GM19395 (cell line): Measurements from ENCODE around the gene PLA1A.
"Not testable (repeated sequence)": the region's sequence is repeated elsewhere in the genome, so short reads cannot be mapped to it uniquely, and the experiment has no call there.

Experiments used
- ATAC-seq: cut with Tn5 transposase; IDR thresholded peaks from one replicate; pipeline ENCODE4 v1.9.1; 2021; ENCODE audit warnings: mild to moderate bottlenecking, moderate library complexity; ENCODE audit not compliant: unreplicated experiment

PLA1A gene

GRCh38 chr3:119579366-119580066 is 18.2 kb upstream of the PLA1A start, which contains the start of gene ADPRH:
Gene ADPRH, plus strand, starts transcription at chr3:119579492. Its CDS starts 2,678 bp downstream, at chr3:119582170.
- ATAC-seq: peak; percentile 61

DNA sequence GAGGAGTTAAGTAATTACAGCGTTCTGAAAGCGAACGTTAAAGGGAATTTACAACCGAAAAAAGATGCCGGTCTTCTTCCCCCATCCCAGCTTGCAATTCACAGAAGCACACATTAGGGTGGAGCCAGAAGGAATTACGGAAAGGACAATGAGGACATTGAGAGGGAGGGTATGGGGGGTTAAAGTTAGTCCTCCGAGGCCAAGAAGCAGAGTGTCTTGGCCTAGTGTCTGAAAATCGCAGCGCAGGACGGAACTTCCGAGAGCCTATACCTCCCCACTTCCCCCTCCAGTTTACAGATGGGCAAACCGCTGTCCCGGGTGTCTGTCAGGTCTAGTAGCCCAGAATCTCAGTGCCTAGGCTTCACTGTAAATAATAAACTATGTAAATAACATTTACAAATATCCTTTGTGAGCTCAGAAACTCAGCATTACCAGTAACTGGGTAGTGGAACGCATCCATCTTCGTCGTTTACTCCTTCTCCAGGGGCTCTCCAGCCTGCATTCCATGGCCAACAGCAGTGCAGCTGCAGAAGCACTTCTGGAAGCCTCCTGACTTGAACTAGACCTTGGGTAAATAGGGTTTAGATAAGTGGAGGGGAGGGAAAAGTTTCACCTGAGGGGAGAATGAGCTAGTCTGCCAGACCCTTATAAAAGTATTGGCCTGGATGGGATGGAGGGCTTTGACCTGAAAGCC is 17.5 kb upstream of the PLA1A start:
- peak; percentile 82 for ATAC-seq

DNA sequence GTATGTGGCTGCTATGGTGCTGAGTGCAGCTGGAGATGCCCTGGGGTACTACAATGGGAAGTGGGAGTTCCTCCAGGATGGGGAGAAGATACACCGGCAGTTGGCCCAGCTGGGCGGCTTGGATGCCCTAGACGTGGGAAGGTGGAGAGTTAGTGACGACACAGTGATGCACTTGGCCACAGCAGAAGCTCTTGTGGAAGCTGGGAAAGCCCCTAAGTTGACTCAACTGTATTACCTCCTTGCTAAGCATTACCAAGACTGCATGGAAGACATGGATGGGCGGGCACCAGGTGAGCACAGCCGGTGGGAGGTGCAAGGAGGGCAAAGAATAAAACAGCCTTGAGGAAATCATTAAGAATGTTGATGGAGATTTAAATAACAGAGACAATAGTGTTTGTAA is 15.5 kb upstream of the PLA1A start:
- no peak for ATAC-seq

DNA sequence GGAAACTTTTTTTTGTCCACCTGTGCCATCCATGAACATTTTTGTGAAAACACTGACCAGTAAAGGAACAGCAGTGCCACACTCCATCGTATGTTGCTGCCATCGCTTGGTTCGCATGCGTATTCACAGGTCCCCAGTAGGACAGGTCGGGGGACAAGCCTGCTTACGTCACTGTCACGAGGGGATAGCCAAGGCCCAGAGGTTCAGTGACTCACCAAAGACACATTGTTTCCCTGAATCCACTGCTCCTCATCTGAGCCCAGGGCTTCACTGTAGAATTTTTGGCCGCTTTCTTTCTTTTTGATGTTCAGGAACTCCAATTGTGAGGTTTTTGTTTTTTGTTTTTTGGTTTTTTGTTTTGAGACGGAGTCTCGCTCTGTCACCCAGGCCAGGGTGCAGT is 12.5 kb upstream of the PLA1A start:
- ATAC-seq: no peak

- ATAC-seq: no peak
Observed at GRCh38 chr3:119585856-119586570, 11.7 kb upstream of the PLA1A start.

GRCh38 chr3:119586733-119587172 is 10.9 kb upstream of the PLA1A start:
- ATAC-seq: no peak

DNA sequence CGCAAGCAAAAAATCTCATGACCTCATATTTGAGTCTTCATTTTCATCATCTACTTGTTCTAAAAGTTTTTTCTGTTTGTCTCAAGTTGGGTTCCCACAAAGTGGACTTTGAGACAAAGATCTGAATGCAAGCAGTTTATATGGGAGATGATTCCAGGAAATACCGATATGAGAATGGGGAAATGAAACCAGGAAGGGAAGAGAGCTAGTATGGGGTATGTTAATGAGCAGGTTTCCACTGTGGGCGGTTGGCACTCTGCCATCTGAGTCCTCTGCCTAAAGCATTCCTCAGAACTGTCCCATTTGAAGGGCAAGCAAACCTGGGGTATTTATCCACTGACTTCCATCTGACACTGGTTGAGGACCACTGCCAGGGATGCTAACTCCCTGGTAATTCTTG is 9.6 kb upstream of the PLA1A start:
- ATAC-seq: peak; percentile 50

DNA sequence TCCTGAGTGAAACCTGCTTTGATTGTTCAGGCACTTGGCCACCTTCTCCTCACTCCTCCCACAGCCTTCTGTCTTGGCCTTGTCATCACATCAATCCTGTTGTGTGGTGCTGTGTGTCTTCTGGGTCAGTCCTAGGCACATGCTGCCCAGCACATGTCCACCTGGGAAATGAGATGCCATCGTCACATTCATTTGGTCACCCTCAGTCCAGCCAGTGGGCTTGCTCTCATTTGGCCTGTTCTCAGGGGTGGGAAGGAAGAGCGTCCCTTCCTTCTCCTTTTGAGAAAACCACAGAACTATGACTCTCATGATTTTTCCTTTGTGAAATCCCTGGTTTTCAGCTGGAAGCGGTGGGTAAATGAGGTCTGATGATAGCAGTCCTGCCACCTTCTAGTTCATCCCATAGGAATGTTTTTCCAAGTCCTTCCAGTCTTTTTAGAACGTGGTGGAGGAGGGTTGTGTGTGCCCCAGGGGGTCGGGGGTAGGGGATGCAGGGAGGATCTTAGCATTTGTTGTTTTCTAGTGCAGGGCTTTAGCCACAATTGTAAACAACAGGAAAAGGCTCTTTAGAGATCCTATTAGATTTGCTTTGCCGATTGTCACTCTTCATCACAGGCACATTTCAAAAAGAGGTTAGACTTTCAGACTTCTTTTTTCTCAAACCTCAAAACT is 8.4 kb upstream of the PLA1A start:
- ATAC-seq: no peak

- no peak for ATAC-seq
Observed at GRCh38 chr3:119590706-119591105, 7.0 kb upstream of the PLA1A start.

- ATAC-seq: no peak
Observed at GRCh38 chr3:119592861-119593260, 4.8 kb upstream of the PLA1A start.

DNA sequence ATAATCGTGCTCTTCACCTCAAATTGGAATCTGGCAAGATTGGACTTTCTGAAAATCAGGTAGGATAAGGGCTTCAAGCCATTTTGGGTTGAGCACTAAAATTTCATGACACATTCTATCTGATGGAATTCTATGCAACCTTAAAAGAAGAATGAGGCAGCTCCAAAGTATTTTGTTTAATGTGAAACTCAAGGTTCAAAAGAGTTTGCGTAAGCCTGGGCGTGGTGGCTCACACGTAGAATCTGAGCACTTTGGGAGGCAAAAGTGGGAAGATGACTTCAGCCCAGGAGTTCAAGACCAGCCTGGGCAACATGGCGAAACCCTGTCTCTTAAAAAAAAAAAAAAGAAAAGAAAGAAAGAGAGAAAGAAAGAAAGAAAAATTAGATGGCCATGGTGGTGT is 3.6 kb upstream of the PLA1A start:
- no peak for ATAC-seq

- ATAC-seq: not testable (repeated sequence)
Observed at GRCh38 chr3:119594929-119595328, 2.8 kb upstream of the PLA1A start.

DNA sequence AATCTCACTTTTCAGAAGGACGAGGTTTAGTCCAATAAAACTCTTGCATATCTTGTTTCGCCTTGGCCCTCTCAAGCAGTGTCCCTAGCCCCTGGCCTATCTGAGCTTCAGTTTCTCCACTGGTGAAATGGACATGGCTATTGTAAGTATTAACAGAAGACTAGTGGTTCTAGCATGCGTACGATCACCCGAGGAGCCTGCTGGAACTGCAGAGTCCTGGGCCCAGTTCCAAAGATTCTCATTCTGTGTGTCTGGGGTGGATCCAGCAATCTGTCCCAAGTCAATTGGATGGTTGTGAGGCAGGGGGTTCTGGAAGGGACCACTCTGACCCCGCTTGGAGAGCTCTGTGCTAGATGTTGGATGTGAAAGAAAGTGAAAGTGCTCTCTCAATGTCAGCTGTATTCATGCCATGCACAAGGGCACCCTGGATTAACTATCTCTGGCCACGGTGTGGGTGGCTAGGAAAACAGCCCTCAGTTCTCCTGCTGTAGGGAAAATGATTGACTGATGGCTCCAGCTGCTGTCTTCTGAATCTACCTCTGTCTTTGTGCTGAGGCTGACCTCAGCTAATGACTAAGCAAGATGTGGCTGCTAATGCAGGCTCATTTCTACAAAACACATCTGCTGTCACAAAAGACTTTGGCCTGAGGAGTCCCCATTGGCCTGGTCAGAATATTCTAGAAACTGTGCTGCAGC is 1.9 kb upstream of the PLA1A start:
- ATAC-seq: no peak

- no peak for ATAC-seq
Observed at GRCh38 chr3:119596398-119596797, 1.3 kb upstream of the PLA1A start.

- peak; percentile 42 for ATAC-seq
Observed at GRCh38 chr3:119598410-119599098, 869 bp downstream of the PLA1A start.

DNA sequence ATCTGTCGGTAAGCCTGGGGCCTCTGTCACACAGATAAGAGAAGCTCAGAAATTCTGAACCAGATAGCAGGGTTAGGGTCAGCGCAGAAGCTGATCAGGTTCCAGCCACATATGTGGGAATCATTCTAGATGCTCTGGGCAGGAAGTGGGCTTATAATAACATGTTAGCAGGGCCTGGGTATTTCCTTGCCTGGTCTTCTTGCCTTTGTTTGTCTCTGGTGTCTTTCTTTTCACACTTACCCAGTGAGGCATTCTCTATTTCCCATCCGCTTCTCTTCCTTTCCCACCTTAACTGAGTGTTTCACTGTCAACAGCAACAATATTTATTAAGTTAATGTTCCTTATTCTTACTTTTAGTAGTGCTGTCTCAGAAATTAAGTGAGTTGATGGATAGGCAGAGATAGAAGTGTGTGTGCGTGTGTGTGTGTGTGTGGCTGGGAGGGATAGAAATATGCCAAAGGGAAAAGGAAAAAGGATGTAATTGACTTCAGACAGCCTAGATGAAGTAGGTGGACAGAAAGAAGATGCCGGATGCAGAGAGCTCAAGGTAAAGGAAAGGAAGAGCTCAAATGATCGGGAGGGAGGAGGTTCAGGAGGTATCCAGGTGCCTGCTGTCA is 2.0 kb downstream of the PLA1A start:
- ATAC-seq: no peak

DNA sequence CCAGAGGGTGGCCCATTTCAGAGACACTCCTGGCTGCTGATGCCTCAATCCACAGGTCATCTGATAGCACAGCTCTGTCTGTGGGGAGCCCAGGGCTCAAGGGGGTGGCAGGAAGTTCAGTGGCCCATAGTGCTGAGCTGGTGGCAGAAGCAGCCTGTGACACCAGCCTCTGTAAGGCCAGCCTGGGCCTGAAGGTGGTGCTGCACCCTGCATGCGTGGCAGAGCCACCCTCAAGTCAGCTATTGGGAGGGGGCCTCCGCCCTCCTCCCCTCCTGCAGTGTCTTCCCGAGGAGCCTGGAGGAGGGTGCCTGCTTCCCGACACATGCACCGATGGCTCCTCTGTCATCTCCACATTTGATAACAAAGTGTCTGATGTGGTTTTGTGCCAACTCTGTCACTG is 3.0 kb downstream of the PLA1A start:
- peak; percentile 65 for ATAC-seq

- ATAC-seq: peak; percentile 22
Observed at GRCh38 chr3:119601154-119601553, 3.5 kb downstream of the PLA1A start.

DNA sequence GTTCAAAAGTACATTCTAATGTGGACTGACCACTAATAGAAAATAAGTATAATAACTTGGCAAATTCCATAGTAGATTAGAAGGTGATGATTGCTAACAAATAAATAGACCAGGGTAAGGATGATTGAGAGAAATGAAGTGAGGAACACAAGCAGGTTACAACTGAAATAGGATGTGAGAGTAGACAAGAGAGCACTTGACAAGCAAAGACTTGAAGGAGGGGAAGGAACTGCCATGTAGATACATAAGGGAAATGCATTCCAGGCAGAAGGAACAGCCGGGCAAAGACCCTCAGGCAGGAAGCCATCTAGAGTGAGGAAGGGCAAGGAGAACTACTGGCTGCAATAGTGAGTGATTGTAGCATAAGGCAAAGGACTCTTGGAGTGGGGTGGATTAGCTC is 5.0 kb downstream of the PLA1A start:
- ATAC-seq: no peak

DNA sequence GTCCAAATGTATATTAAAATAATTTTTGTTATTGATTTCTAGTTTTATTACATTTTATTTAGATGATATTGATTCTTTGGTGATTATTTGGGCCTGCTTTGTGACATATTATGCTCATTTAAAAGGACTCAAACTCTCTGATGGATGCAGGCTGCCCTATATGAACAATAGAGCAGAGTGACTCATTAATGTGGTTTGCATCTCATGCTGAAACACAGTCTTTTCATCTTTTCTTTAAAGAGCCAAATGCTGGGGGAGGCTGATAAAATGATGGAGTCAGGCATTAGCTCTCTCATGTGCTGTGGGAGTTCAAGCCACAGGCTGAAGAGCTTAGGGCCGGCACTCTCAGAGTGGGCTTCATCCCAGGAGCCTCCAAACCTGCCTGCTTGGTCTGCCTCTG is 7.2 kb downstream of the PLA1A start:
- ATAC-seq: no peak
